Measurements from ENCODE around the gene SDK1.

SDK1 gene

DNA sequence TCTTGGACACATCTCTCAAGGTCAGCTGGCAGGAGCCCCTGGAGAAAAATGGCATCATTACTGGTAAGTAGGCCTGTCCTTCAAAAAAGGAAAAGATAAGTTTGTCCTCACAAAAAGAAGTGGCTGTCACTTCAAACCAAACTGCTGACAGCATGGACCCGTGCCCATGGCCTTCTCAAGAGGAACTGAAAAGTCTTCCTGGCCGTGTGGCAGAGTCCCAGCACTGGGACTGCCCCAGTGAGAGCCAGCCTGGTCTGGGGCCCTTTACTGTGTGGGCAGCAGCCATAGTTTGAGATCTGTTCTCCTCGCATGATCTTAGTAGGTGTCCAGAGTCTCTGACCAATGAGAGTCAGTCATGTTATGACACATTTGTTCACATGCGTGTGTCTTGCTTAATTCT, 766.8 kb downstream of the SDK1 start:
- DNase-seq: no peak

DNA sequence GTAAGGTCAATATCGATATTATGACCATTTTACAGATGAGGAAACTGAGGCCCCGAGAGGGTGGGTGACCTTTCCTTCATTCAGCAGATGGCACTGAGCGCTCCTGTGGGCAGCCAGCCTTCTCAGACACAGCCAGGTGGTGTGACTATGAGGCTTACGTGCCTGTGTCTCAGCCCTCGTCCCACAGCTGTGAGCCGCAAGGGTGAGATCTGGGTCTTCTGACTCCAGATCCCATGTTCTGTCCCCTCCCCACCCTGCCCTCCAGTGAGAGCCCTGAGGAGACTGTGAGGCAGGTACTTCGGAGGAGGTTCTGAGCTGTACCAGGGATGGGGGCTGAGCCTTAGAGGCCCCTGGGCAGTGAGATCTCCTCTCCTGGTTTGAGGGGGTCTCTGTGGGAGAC, 767.2 kb downstream of the SDK1 start:
- no peak for DNase-seq

DNA sequence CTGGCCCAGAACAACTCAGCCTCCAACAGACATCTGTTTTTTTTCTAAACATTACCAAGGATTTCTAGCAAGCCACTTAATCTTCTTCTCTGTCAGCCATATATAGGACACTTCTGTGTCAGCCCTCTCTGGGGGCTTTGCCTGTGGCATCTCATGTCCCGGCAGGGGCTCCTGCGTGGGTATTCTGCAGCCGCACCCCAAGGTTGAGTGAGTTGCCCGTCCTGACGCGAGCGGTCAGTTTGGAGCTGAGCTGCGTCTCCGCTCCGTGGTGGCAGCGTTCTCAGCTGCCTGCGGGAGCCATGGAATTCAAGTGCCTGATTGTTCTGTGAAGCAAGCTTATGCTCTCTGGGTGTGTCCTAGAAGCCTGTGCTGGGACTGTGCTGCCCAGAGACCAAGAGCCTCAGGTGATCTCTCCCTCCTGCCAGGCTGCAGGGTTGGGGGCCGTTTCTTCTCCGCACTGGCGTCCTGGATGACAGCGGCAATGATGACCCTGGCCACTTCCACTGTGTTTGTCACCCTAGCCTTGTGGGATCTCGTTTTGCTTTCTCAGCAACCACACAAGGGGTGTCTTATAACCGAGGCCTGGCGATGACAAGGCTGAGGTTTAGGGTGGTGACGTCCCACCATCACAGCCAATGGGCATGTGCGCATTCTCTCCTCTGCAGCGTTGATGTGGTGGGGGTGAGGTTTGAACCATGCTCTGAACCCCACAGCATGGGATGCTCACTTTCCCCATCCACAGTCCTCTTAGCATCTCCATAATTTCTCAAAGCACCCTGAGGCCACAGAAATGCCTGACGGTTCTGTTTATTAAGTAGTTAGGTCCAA, 768.4 kb downstream of the SDK1 start:
- DNase-seq: no peak

DNA sequence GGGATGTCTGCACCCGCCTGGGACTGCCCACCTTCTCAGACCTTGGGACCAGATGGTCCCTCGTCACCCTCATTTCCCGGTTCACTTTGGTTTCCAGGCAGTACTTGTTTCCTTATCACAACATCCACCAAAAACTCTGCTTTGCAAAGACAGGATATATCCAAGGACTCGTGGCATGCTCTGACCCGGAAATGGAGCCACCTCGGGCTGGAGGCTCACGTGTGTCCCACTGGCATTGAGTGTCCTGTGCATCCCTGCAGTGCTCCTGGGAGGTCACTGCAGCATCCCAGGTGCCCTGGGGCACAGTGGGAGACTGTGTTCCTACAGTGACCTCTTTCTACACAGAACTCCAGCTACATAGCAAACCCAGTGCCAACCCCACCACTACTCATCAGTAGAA, 769.2 kb downstream of the SDK1 start:
- DNase-seq: no peak

DNA sequence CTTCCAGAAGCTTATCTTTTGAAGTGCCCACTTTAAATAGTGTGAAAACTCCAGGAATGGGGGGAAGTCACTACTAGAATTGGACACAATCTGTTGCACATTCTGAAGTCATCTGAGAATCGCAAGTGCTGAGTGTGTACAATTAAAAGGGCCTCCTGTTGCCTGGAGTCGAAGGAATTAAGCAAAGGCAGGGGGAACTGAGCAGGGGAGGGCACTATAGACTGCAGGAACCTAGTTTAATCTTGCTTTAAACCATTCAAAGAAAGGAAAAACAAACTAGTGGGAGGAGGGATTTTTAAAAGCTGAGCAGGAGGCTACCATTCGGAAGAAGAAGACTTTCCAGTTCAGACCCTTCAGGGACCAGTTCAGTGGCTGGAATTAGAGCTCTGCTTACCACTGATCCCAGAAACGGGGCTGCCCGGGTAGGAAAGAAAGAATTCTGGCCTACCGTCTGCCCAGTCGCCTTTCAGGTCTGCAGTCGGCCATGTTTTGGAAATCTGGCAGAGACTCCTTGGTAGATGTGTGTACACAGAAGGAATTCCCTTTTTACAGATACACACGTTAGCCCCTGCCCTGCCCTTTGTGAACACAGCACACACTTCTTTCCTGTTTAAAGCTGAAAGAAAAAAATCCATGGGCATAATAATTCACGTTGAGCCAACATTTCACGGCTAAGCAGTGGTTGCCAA, 770.5 kb downstream of the SDK1 start:
- DNase-seq: no peak

DNA sequence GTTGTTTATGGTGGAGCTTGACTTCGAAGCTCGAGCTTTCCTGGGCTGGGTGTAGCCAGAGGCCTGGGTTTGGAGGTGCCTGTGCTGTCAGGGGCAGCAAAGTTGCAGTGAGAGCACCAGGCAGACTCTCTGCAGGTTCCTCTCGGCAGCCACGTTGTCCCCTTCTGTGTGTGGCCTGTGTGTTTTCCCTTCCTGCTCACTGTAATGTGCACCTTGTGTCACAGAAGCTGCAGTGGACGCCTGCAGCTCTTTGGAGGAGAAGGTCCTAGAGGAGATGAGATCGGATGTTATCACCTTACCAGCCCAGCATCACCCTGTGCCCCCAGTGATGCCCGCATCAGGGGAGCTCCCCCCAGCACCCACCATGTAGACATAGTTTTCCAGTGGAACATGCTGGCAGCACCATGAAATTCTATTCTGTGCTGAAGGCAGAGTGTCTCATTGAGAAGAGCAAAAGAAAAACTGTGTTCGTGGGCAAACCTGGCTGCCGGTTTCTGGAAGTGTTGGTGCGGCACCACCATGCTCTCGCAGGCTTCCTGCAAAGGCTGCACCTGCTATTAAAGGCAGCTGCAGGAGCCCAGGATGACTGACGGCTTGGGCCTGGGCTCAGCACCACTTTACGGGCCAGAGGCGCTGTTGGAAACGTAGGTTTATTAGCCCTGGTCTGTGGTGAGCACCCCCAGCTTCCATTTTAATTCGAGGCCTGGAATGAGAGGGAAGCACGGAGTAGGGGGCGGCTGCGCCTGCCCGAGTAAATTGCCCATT, 771.3 kb downstream of the SDK1 start:
- no peak for DNase-seq

DNA sequence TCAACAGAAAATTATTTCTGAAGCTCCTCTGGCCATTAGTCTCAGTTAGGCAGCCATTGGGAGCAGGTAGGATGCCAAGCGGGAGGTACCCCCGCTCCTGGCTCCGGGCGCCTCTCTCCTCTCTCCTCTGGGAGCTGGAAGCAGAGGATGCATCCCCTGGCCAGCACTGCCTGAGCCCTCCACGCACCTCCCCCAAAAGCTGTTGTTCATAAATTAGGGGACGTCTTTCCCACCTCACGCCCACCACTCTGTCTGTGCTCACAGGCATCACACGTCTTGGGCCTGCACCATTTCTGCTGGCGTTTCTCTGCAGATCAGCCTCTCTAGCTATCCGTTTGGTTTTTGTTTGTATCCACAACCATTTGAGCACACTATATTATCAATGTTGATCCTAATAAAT, 772.0 kb downstream of the SDK1 start:
- DNase-seq: no peak

DNA sequence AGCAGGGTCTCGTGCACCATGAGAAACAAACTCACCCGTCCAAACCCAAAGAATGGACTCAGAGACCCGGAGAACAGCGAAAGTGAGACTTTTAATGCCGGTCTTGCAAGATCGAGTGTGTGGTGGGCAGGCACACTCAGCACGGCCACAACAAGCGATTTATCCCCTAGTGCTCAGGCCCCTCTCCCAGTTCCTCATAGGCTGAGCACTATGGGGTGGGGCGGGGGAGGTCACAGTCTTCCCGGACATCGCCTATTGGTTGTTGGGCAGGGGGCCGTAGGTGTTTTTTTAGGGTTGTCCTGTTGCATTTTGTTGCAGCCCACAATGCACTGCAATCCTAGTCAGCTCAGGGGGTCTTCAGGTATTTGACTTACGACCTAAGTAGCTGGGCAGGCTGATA, 772.7 kb downstream of the SDK1 start:
- DNase-seq: no peak

DNA sequence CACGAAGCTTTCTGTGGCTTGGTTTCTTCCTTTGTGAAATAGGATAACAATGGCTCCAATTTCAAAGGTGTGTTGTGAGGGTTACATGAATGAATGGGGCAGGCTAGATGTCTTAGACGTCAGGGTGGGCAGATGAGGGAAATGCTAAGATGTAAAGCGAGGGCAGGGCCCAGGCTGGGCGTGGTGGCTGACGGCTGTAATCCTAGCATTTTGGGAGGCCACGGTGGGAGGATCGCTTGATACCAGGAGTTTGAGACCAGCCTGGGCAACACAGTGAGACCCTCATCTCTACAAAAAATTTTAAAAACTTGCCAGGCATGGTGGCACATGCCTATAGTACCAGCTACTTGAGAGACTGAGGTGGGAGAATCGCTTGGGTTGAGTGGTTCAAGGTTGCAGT, 773.4 kb downstream of the SDK1 start:
- DNase-seq: no peak

DNA sequence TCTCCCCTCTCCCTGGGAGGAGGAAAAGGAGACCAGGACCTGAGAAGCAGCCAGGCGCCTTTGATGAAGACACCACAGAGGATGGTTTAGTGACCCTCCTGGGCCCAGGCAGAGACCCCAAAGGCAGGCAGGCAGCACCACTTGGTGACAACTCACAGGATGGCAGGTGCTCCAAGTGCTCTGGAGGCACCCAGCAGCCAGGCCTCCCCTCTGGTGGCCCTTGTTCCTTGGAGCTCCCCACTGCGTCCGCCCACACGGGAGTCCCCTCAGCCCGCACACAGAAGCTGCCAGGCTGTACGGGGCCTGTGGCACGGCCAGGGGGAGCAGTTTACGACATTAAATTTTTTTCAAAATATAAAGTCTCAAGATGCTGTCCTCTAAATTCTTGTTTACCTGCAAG, 773.9 kb downstream of the SDK1 start:
- DNase-seq: no peak

DNA sequence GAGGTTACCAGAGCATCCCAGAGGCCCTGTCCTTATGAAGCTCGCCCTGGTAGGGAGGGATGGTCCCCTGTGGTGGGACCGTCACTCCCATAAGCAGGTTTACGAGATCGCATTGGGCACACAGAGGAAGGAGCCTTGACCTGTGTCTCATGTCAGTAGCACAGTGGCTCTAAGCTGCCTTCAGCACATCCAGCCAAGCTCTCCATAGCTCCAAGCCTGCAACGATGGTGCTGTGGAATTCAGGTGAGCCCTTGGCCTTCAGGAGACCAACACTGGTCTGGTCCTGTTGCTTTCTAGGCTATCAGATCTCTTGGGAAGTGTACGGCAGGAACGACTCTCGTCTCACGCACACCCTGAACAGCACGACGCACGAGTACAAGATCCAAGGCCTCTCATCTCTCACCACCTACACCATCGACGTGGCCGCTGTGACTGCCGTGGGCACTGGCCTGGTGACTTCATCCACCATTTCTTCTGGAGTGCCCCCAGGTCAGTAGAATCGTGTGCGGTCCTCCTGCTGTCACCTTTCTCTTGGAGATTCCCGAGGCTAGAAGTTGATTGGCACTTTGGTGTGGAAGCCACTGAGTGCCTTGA, 775.7 kb downstream of the SDK1 start:
- DNase-seq: no peak

DNA sequence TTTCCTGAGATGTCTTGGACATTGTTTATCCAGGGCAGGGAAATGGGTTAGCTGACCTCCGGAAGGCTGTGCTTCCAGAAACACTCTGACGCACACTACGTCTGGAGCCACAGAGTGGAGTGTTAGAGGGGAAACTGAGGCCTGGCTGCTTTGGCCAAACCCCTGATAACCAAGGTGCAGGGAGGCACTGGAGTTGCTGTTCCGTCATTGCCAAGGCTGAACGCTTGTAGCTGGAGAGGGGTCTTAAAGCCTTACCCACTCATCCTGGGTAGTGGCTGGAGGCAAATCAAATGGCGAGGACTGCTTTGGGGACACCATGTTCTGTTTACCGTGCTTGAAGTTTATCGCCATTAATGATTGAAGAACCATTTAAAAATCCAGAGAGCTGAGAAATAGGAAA, 776.9 kb downstream of the SDK1 start:
- DNase-seq: no peak

DNA sequence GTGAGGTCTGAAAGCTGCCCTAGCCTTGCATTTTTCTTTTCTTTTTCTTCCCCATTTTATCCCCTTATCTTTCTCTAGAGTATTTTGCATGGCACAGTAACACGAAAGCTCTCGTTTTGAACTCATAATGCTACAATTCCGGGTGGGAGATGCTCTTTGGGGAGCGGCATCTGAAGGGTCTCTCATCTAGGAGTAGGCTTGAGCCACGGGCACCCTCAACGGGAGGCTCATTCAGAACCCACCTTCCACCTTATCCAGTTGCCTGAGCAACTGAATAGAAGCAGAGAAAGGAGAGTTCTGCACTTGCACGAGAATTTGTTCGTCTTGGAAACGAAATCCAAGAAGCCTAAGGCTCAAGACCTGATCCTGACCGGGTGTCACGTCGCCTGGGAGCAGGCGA, 777.5 kb downstream of the SDK1 start:
- no peak for DNase-seq

DNA sequence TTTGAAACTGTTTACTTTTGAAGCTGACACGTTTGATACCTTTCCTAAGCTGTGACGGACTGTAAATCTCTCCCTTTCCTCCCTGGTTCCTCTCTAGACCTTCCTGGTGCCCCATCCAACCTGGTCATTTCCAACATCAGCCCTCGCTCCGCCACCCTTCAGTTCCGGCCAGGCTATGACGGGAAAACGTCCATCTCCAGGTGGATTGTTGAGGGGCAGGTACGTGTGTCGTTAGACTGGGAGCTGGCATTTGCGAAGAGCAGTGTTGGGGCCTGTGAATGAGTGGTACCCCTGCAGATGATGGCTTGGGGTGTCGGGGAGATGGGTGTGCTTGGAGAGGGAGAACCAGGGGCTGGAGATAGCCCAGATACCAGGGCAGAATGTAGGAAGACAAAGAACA, 778.3 kb downstream of the SDK1 start:
- no peak for DNase-seq

DNA sequence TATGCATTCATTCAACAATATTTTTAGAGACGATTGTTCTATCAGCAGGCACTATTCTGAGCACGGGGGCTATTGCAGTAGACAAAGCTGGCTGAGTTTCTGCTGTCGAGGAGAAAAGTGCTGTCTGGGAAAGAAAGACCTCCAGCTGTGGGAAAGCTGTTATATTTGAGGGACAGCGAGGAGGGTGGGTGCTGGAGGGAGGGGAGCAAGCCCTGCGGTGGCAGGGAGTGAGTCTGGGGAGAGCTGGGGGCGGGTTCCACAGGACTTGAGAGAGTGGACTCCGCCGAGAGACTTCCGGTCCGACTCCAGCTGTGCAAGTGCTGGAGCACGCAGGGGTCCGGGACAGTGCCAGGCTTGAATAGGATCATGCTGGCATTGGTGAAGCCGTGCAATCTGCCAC, 778.9 kb downstream of the SDK1 start:
- no peak for DNase-seq

DNA sequence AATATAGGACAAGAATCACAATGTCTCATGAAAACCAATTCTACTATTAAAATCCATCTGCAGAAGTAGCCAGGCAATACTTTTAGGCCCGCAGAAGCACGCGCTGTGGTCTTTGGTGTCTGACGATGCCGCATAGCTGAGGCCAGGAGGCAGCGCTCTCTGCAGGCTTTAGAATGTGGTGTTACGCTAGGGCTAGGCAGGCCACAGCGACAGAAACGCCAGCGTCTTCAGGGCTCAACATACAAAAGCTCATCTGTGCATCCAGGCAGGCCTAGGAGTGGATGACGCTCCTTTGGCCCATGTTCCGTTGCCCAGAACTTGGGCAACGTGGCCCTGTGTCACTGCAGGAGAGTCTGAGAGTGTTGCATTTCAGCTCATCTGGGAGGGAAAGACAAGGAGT, 779.9 kb downstream of the SDK1 start:
- DNase-seq: no peak

DNA sequence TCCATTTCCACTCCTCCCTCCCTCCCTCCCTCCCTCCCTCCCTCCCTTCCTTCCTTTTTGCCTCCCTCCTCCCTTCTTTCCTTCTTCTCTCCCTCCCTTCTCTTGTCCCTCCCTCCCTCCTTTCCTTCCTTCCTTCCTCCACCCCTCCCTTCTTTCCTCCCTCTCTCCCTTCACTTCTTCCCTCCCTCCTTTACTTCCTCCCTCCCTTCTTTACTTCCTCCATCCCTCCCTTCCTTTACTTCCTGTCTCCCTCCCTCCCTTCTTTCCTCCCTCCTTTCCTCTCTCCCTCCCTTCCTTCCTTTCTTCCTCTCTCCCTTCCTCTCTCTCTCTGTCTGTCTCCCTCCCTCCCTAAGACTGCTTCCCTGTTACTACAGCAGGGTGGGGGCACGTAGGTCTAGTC, 782.5 kb downstream of the SDK1 start:
- no peak for DNase-seq

DNA sequence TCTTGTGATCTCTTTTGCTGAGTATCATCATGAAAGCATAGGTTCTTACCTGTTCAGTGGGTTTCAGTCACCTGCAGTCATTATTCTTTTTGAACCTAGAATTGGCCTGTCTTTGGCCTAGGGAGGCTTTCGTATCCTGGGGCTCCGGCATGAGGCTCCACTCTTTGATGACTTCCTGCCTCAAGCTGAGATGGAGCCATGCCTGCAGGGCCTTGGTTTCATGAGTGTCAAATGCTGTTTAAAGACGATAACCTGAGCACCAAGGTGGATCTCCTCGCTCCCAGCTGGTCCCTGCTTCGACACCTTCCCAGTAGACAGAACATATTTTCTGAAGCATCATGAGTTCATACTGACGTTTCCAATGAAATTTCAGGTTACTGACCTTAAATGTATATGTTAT, 783.2 kb downstream of the SDK1 start:
- DNase-seq: no peak

DNA sequence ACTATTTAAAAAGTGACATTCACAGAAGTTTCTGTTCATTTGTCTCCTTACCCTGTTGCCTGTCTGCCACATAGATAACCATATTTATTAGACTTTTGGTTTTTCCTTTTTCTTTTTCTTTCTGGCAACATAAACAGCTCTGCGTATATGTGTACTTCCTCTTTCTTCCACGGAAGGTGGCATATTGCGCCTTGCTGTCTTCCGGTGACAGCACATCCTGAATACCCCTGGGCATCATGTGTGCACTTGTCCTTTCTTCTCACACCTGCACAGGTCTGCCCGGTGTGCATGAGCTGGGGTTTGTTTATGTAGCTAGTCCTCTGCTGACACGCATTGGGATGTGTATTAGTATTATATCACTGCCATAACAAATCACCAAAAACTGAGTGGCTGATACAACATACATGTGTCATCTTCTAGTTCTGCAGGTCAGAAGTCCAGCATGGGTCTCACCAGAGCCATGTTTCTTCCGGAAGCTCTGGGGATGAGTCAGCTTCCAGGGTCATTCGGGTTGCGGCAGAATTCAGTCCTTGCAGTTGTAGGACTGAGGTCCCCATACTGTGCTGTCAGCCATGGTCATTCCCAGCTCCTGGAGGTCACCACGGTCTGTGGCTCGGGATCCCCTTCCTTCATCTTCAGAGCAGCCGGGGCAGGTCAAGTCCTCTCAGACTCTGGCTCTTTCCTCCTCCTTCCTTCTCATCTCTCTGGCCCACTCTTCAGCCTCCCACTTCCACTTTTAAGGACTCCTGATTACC, 785.1 kb downstream of the SDK1 start:
- no peak for DNase-seq

DNA sequence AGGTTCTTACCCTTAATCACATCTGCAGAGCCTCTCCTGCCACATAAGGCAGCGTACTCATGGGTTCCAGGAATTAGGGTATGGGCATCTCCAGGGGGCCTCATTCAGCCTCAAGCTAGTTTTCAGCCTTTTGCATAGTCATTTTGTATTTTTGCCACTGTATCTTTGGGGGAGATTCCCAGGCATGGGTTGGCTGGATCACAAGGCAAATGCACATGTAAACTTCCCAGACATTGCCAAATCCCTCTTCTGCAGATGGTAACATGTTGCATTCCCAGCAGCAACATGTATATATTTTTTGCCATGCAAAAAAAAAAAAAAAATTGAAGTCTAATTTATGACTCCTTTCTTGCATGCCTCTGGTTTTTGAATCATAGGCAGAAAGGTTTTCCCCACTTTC, 785.7 kb downstream of the SDK1 start:
- no peak for DNase-seq

DNA sequence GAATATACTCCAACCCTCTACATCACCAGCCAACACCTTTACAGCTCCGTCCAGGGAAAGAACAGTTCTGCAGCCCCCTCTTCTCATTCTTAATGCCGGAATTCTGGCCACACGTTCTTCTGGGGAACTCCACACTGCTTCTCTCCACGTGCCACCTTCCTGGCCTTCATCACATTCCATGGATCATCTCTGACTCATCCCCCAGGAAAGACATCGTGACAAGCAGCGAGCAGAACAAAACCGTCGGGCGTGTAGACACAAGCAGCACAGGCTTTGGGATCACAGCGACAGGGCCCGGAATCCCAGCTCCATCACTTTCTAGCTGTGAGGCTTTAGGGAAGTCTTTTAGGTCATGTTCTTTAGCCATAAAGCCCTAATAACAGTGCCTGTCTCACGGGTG, 790.7 kb downstream of the SDK1 start:
- no peak for DNase-seq

DNA sequence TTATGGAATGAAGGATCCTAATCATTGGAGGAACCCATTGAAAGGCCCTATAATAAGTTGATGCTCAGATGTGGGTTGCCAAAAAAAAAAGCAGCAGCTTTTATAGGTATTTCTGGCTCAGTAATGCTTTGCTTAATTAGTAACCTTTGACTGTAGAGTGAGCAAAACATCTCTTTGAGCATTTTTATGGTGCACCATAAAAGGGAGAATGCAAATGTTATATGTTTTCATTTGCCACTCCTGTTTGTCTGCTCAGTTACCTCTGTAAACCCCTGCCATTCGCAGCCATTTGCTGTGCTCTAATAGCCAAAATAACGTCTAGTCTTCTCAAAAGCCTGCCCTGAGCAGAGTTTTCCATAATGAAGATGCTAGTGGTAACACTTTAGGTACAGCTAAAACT, 792.0 kb downstream of the SDK1 start:
- no peak for DNase-seq

DNA sequence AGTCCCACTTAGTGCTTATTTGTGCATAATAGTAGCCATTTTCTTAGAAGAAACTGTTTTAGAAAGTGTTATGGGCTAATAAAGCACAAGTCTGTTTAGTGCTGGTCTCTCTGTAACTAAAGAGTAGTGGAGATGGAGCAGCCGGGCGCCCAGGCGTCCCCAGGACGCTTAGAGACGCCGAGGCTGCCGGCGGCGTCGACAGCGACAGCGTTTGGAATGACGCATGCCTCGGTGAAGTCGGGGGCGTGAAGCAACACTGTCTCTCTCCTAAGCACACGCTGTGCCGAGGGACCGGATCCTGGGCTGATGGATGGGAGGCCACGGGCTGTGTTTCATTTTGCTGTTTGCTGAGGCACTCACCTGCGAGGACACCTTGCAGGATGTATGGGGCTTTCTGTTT, 792.4 kb downstream of the SDK1 start:
- no peak for DNase-seq

Measured in CD4-positive, alpha-beta T cell treated with Interleukin-17A for 1 hour (primary cell).